ENCODE results near the gene AASDHPPT.

- TF ChIP-seq CTCF (IDR thresholded peaks at IDR 0.05), result no peak
- TF ChIP-seq REST (IDR thresholded peaks at IDR 0.05; ENCODE audit: insufficient read depth in 1 of 2, low read depth in 2 of 2, low read length in 1 of 2), result no peak
- no peak for TF ChIP-seq POLR2AphosphoS5 (IDR thresholded peaks at IDR 0.05; ENCODE audit: low read depth, low read length)
- no peak for TF ChIP-seq SIN3A (IDR thresholded peaks at IDR 0.05; ENCODE audit: borderline replicate concordance, insufficient read depth, low read depth, low read length)
- TF ChIP-seq TCF7L2 (IDR thresholded peaks at IDR 0.05; ENCODE audit: low read depth, low read length), result no peak
These were observed 15.0 kb downstream of the AASDHPPT start for GRCh38 chr11:106092446-106092845.

Measured in Panc1 (cell line).